GM18861 (cell line): ENCODE measurements around the gene RAD52.

Experiments used
- ATAC-seq: cut with Tn5 transposase; IDR thresholded peaks from one replicate; pipeline ENCODE4 v1.9.1; 2021; ENCODE audit not compliant: unreplicated experiment

Gene RAD52

GRCh38 chr12:873954-874353 is 75.5 kb downstream of the RAD52 start:
- no peak for ATAC-seq

GRCh38 chr12:870378-870777 is 79.1 kb downstream of the RAD52 start:
- ATAC-seq = no peak

- no peak for ATAC-seq
These were observed 80.8 kb downstream of the RAD52 start for GRCh38 chr12:868722-869121.

- ATAC-seq = no peak
These were observed 81.6 kb downstream of the RAD52 start for GRCh38 chr12:867905-868304.

- ATAC-seq = no peak
These were observed 83.9 kb downstream of the RAD52 start for GRCh38 chr12:865614-866013.

- no peak for ATAC-seq
These were observed 86.2 kb downstream of the RAD52 start for GRCh38 chr12:863285-863684.

GRCh38 chr12:862303-862911 is 87.1 kb downstream of the RAD52 start:
- no peak for ATAC-seq
